NCI-H774 (cell line): ENCODE data around the gene HIVEP3.

Experiments
- DNase-seq: peaks from one replicate; lab custom pipeline; 2025; lab: John Stamatoyannopoulos, UW

The HIVEP3 gene

GRCh38 chr1:41682845-41683625, 235.7 kb downstream of the HIVEP3 start:
- no peak for DNase-seq

- DNase-seq, result no peak
These were observed 236.6 kb downstream of the HIVEP3 start for GRCh38 chr1:41682149-41682548.

GRCh38 chr1:41681331-41682098, 237.2 kb downstream of the HIVEP3 start:
- DNase-seq, result no peak

- no peak for DNase-seq
These were observed 238.7 kb downstream of the HIVEP3 start for GRCh38 chr1:41679994-41680393.

GRCh38 chr1:41679531-41679930, 239.2 kb downstream of the HIVEP3 start:
- DNase-seq, result no peak

- no peak for DNase-seq
These were observed 240.4 kb downstream of the HIVEP3 start for GRCh38 chr1:41678111-41678878.

GRCh38 chr1:41677620-41678019, 241.1 kb downstream of the HIVEP3 start:
- no peak for DNase-seq

- no peak for DNase-seq
These were observed 243.3 kb downstream of the HIVEP3 start for GRCh38 chr1:41675401-41675800.

GRCh38 chr1:41674522-41674921, 244.2 kb downstream of the HIVEP3 start:
- DNase-seq, result peak; percentile 60

GRCh38 chr1:41673806-41674205, 244.9 kb downstream of the HIVEP3 start:
- no peak for DNase-seq

- DNase-seq, result no peak
These were observed 245.3 kb downstream of the HIVEP3 start for GRCh38 chr1:41673378-41673777.

- no peak for DNase-seq
These were observed 245.9 kb downstream of the HIVEP3 start for GRCh38 chr1:41672641-41673361.

GRCh38 chr1:41672173-41672572, 246.5 kb downstream of the HIVEP3 start:
- no peak for DNase-seq

- DNase-seq, result no peak
These were observed 247.5 kb downstream of the HIVEP3 start for GRCh38 chr1:41671116-41671755.

- no peak for DNase-seq
These were observed 248.3 kb downstream of the HIVEP3 start for GRCh38 chr1:41670217-41670957.

- DNase-seq, result no peak
These were observed 249.8 kb downstream of the HIVEP3 start for GRCh38 chr1:41668967-41669366.

GRCh38 chr1:41668054-41668660, 250.6 kb downstream of the HIVEP3 start:
- DNase-seq, result no peak

- no peak for DNase-seq
These were observed 251.6 kb downstream of the HIVEP3 start for GRCh38 chr1:41666981-41667631.
